SK-N-SH (cell line): ENCODE measurements around the gene ARHGAP27. TPM values are rescaled to one million over a fixed set of nuclear protein-coding genes. Genes with fewer than 3 reads are reported as not detected.

ENCODE experiments used
- CTCF ChIA-PET: fragments of 300-600, 350-600 bp; formaldehyde crosslinking; extraction: SDS; loops from one replicate; lab custom pipeline; 2021; lab: Yijun Ruan, JAX
- POLR2A ChIA-PET: fragments of 350-600 bp; sonication (Branson Sonifier 250); formaldehyde crosslinking; extraction: SDS; loops from one replicate; lab custom pipeline; 2020; ENCODE audit warnings: antibody characterized with exemption, inconsistent platforms; lab: Yijun Ruan, JAX
- DNase-seq: peaks from one replicate; pipeline ENCODE4 v3.0.0; 2012
- H2AFZ ChIP-seq: fragments of 200-600 bp; sonication (generic); 2 replicates; pipeline ENCODE4 v1.8.1; 2016; ENCODE audit warnings: antibody characterized with exemption, mild to moderate bottlenecking, low read depth
- H3F3A ChIP-seq: fragments of 200-600 bp; sonication (generic); replicated peaks from 2 replicates; pipeline ENCODE3; 2016; ENCODE audit warnings: antibody characterized with exemption, mild to moderate bottlenecking; ENCODE audit not compliant: insufficient read depth
- H3K27ac ChIP-seq, 2 experiments: fragments of 200-500 bp in 1 of 2; fragments of 200-600 bp in 1 of 2; sonication (Bioruptor generic) in 1 of 2; sonication (generic), shearing (Covaris generic) in 1 of 2; 2 replicates each; pipeline versions ENCODE4 v1.5.1 to v1.6.1; 2014 to 2016; ENCODE audit warnings: low read depth in 2 of 2, inconsistent platforms in 1 of 2, low read length in 1 of 2, mild to moderate bottlenecking in 1 of 2, mixed read lengths in 1 of 2
- H3K27me3 ChIP-seq: fragments of 200-600 bp; sonication (generic), shearing (Covaris generic); 2 replicates; pipeline ENCODE4 v1.6.1; 2016; ENCODE audit warnings: mixed run types; ENCODE audit not compliant: insufficient read depth
- H3K36me3 ChIP-seq, 2 experiments: fragments of 200-500 bp in 1 of 2; fragments of 200-600 bp in 1 of 2; sonication (Bioruptor generic) in 1 of 2; sonication (generic) in 1 of 2; replicated peaks in 1 of 2; 2 replicates each; pipeline versions ENCODE3 to v1.5.1; 2014 to 2016; ENCODE audit warnings: low read length in 1 of 2, mild to moderate bottlenecking in 1 of 2; ENCODE audit not compliant: insufficient read depth in 2 of 2, control insufficient read depth in 1 of 2
- H3K4me1 ChIP-seq, 2 experiments: fragments of 200-500 bp in 1 of 2; fragments of 200-600 bp in 1 of 2; sonication (Bioruptor generic) in 1 of 2; sonication (generic), shearing (Covaris generic) in 1 of 2; 2 replicates each; pipeline versions ENCODE4 v1.5.1 to v1.6.1; 2014 to 2016; ENCODE audit warnings: low read depth in 1 of 2, low read length in 1 of 2, mixed run types in 1 of 2; ENCODE audit not compliant: insufficient read depth in 2 of 2, control insufficient read depth in 1 of 2
- H3K4me2 ChIP-seq: fragments of 200-600 bp; sonication (generic), shearing (Covaris generic); 2 replicates; pipeline ENCODE4 v1.6.1; 2017; ENCODE audit warnings: mixed run types
- H3K4me3 ChIP-seq, 2 experiments: fragments of 200-500 bp in 1 of 2; fragments of 200-600 bp in 1 of 2; sonication (Bioruptor generic) in 1 of 2; sonication (generic), shearing (Covaris generic) in 1 of 2; 2 replicates each; pipeline versions ENCODE4 v1.5.1 to v1.8.1; 2014 to 2016; ENCODE audit warnings: low read depth in 2 of 2, inconsistent platforms in 1 of 2, low read length in 1 of 2, mild to moderate bottlenecking in 1 of 2, mixed read lengths in 1 of 2, moderate library complexity in 1 of 2
- H3K79me2 ChIP-seq: fragments of 200-600 bp; sonication (generic); 2 replicates; pipeline ENCODE4 v1.8.1; 2017; ENCODE audit warnings: mild to moderate bottlenecking; ENCODE audit not compliant: insufficient read depth
- H3K9ac ChIP-seq: fragments of 200-600 bp; sonication (generic); 2 replicates; pipeline ENCODE4 v1.6.1; 2017; ENCODE audit warnings: mixed run types
- H3K9me2 ChIP-seq: fragments of 200-600 bp; sonication (generic); 2 replicates; pipeline ENCODE4 v1.6.1; 2017; ENCODE audit warnings: mixed run types
- H3K9me3 ChIP-seq: fragments of 200-600 bp; sonication (generic); 2 replicates; pipeline ENCODE4 v1.6.1; 2017; ENCODE audit warnings: mixed run types, mild to moderate bottlenecking, moderate library complexity
- H4K20me1 ChIP-seq: fragments of 200-600 bp; sonication (generic); 2 replicates; pipeline ENCODE4 v1.6.1; 2017; ENCODE audit warnings: mild to moderate bottlenecking, mixed run types; ENCODE audit not compliant: insufficient read depth
- CTCF ChIP-seq: fragments of 200-600 bp; sonication (generic); IDR thresholded peaks from 2 replicates; pipeline ENCODE4 v1.6.1; 2017; ENCODE audit warnings: antibody characterized with exemption, mild to moderate bottlenecking, moderate library complexity
- FOXM1 ChIP-seq: IDR thresholded peaks from 2 replicates; pipeline ENCODE4 v1.4.0; 2012; ENCODE audit warnings: low read depth, mild to moderate bottlenecking
- GATA2 ChIP-seq: sonication (generic); formaldehyde crosslinking; IDR thresholded peaks from 2 replicates; pipeline ENCODE4 v1.5.0; 2020; ENCODE audit warnings: mild to moderate bottlenecking, missing genetic modification reagents
- IRF3 ChIP-seq: fragments of 150-350 bp; IDR thresholded peaks from 2 replicates; pipeline ENCODE4 v1.6.1; 2016; ENCODE audit warnings: mild to moderate bottlenecking, low read depth, low read length
- JUND ChIP-seq: IDR thresholded peaks from 2 replicates; pipeline ENCODE4 v1.4.0; 2012
- MAX ChIP-seq: IDR thresholded peaks from 2 replicates; pipeline ENCODE4 v1.4.0; 2012; ENCODE audit warnings: low read depth
- NFIC ChIP-seq: IDR thresholded peaks from 2 replicates; pipeline ENCODE4 v1.4.0; 2012; ENCODE audit warnings: borderline replicate concordance
- NRF1 ChIP-seq: IDR thresholded peaks from 2 replicates; pipeline ENCODE4 v1.6.1; 2012; ENCODE audit warnings: low read depth, mild to moderate bottlenecking, low read length
- POLR2AphosphoS5 ChIP-seq: IDR thresholded peaks from 2 replicates; pipeline ENCODE4 v1.6.1; 2012; ENCODE audit warnings: low read depth, low read length
- RCOR1 ChIP-seq: fragments of 150-350 bp; IDR thresholded peaks from 2 replicates; pipeline ENCODE4 v1.6.1; 2017; ENCODE audit warnings: antibody characterized with exemption, low read length
- REST ChIP-seq: IDR thresholded peaks from 2 replicates; pipeline ENCODE4 v1.6.1; 2012; ENCODE audit warnings: mild to moderate bottlenecking, low read depth, low read length, moderate library complexity
- RXRA ChIP-seq: IDR thresholded peaks from 2 replicates; pipeline ENCODE4 v1.4.0; 2012; ENCODE audit warnings: low read depth, mild to moderate bottlenecking, borderline replicate concordance
- SIN3A ChIP-seq: IDR thresholded peaks from 2 replicates; pipeline ENCODE4 v1.6.1; 2012; ENCODE audit warnings: low read depth, mild to moderate bottlenecking, low read length, moderate library complexity, borderline replicate concordance
- SMC3 ChIP-seq: IDR thresholded peaks from 2 replicates; pipeline ENCODE4 v1.6.1; 2012; ENCODE audit warnings: low read depth, low read length, improper control_type of control experiment
- TAF1 ChIP-seq: IDR thresholded peaks from 2 replicates; pipeline ENCODE4 v1.6.1; 2012; ENCODE audit warnings: low read depth, mild to moderate bottlenecking, low read length, moderate library complexity, borderline replicate concordance
- TCF12 ChIP-seq: IDR thresholded peaks from 2 replicates; pipeline ENCODE4 v1.4.0; 2012
- TEAD4 ChIP-seq: IDR thresholded peaks from 2 replicates; pipeline ENCODE4 v1.4.0; 2012; ENCODE audit warnings: mild to moderate bottlenecking, borderline replicate concordance; ENCODE audit not compliant: insufficient read depth
- USF2 ChIP-seq: fragments of 150-350 bp; IDR thresholded peaks from 2 replicates; pipeline ENCODE4 v1.6.1; 2017; ENCODE audit warnings: antibody characterized with exemption, low read length, low read depth, borderline replicate concordance
- ZBTB33 ChIP-seq: IDR thresholded peaks from 2 replicates; pipeline ENCODE4 v1.4.0; 2012; ENCODE audit warnings: low read depth, borderline replicate concordance
- WGBS: methylation state at CpG from one replicate; pipeline ENCODE4 v1.1.6; 2017; ENCODE audit warnings: low lambda C conversion rate; 5-methylcytosine and 5-hydroxymethylcytosine counted together
- polyA plus RNA-seq, 3 experiments: library from polyadenylated mRNA; depleted of rRNA; stranded (reverse); fragments of >200 nt; gene quantifications; 2 replicates each; pipeline ENCODE4 v1.2.3, GENCODE V29; 2012

ARHGAP27 gene
- polyA plus RNA-seq, 1 of the 3 experiments (the other 2 are of a cell fraction): 2.1 TPM

GRCh38 chr17:45369421-45369820 is 63.2 kb downstream of the ARHGAP27 start:
- Histone ChIP-seq H3K27me3 (no peaks in the 10 kb centered on the region), H3K27ac (peak overlapping the region in 1 of 2 experiments; percentile 96; a peak in 2 of 4 replicates), H4K20me1 (no peaks in the 10 kb centered on the region), H2AFZ (0 out of 2 replicates have a peak overlapping the region, but pooled peaks have one; percentile 4), H3K4me2 (no peak overlapping the region), H3K36me3 (no peaks in the 10 kb centered on the region), H3K4me3 (no peak overlapping the region), H3F3A (peaks cover 43% of the 10 kb centered on the region), H3K79me2 (no peaks in the 10 kb centered on the region)
- WGBS: 96% methylated on average over 1 of the region's 1 CpG
- DNase-seq: no peak
- TF ChIP-seq GATA2 (CRISPR knock-in tag) (no peak), TCF12 (no peak), SMC3 (no peak), ZBTB33 (no peak), IRF3 (no peak), NRF1 (no peak), JUND (no peak), RXRA (no peak), TEAD4 (no peak), RCOR1 (no peak), REST (no peak), NFIC (no peak), POLR2AphosphoS5 (no peak), CTCF (no peak), FOXM1 (no peak), MAX (no peak), TAF1 (no peak), SIN3A (no peak), USF2 (no peak)
- TF ChIP-seq, all 33 proteins: peak for 0
- no peaks in the 10 kb centered on the region for H3K9me3 ChIP-seq
- no peak overlapping the region; the same call in 1 of the 2 replicates for H3K9ac ChIP-seq
- H3K4me1 ChIP-seq: peaks cover 2 to 31% of the 10 kb centered on the region in 2 experiments; a peak in 3 of 4 replicates
- no peaks in the 10 kb centered on the region for H3K9me2 ChIP-seq
- POLR2A ChIA-PET: no interaction called here
- CTCF ChIA-PET: interaction anchor here (0.8 to 3.8 kb wide), 4 partner anchors 8 to 122 kb away, joined by 3 to 13 read pairs (median 4); no protein-coding TSS in a partner anchor
